HUDEP-2 (cell line): Measurements from ENCODE around the gene CRCP.

Source experiments
- DNase-seq, 76 experiments: peaks; one replicate each; lab custom pipeline; 2025; ENCODE audit not compliant: unreplicated experiment in 76 of 76; lab: John Stamatoyannopoulos, UW

The CRCP gene

DNA sequence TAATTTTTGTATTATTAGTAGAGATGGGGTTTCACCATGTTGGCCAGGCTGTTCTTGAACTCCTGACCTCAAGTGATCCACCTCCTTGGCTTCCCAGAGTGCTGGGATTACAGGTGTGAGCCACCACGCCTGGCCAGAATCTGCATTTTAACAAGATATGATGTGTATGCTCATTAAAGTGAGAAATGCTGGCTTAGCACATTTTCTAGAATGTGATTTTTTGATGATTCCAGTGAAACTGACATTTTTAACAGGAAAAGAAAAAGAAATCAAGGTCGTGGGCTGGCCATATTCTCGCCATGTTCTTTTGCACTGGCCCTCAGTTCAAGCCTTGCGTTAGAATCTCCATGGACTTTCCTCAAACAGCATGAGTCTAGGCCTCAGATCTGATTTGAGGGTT lies 72.3 kb downstream of the CRCP start:
- DNase-seq, result no peak

DNA sequence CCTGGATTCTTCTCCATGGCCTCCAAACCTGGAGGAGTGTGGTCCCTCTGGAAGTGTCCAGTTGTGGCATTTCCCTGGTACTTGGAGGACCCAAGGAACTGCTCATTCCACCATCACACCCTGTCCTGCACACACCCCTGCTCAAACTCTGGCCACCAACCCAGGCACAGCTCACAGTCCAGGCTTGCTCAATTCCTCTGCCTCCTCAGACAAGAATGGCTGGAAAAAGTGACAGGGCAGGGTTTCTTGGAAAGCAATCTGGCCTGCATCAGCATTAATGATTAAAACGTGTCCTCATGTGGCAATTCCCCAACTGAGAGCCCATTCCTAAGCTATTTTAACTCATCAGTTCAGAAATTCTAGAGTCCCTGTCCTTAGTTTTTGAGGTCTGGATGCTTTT lies 73.3 kb downstream of the CRCP start:
- DNase-seq, result no peak

DNA sequence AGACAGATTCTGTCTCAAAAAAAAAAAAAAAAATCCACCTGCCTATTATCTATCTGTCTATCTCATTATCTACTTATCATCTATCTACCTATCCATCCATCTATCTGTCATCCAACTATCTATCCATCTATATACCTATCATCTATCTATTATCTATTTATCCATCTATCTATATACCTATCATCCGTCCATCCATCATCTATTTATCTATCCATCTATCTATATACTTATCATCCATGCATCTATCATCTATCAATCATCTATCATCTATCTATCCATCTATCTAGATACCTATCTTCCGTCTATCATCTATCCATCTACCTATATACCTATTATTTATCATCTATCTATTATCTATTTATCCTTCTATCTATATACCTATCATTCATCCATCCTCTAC lies 74.0 kb downstream of the CRCP start:
- no peak for DNase-seq

DNA sequence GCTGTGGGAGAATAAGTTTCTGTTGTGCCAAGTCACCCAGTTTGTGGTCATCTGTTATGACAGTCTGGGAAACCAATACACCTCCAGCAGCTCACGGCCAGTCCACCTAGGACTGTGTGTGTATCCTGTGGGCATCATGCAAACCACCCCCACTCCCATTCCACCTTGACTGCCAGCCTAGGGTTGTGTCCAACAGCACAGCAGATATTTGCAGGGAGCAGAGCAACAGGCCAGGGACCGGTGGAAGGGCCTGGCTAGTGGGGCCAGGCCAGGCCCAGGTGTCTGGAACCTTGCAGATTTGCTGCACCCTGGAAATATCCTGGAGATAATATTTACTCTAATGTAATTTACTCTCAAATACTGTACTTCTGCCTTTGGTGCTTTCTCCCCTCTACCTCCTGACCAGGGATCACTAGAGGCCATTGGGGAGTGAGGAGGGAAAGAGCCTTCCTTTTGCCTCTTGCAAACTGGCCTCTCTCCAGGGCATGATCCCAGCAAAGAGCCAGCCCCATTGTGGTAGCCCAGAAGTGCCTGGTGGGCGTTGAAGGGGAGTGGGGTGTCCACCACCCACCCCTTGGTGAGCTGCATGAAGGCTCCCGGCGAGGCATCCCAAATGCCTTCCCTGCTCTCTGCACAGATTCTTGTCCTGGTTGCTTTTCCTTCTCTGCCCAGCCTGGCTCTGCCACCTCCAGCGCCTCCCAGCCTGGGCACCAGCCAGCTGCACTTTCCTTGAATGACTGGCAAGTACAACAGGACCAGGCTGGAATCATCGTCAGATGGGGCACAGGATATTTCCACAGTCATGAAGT lies 75.3 kb downstream of the CRCP start:
- DNase-seq, result no peak

DNA sequence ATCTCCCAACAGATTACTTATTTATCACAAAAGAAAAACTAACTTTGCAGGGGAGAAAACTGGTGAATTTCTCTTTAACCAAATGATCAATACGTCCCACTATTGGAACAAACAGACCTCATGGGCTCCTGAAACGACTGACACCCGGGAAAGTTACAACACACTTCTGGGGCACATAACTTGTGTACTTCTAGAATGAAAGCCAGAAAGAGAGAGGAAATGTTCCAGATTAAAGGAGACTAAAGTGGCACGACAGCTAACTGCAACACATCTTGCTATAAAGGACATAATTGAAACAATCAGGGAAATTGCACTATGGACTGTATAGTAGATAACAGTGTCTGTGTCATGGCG lies 75.8 kb downstream of the CRCP start:
- no peak for DNase-seq

DNA sequence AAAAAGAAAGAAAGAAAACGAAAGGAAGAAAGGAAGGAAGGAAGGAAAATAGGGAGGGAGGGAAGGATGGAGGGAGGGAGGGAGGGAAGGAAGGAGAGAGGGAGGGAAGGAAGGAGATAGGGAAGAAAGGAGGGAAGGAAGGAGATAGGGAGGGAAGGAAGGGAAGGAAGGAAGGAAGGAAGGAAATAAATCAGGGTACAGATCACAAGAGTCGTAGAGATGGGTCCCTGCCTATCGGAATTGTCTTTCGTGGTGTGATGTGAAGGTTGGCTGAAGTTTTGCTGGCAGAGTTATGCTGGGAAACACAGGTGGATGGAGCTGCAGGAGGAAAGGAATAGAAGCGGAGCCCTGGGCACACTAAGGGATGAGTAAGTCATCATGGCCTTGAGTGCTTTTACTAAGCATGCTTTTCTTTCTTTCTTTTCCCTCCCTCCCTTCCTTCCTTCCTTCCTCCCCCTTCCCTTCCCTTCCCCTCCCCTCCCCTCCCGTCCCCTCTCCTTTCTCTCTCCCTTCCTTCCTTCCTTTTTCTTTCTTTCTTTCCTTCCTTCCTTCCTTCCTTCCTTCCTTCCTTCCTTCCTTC lies 78.6 kb downstream of the CRCP start:
- DNase-seq, result no peak

DNA sequence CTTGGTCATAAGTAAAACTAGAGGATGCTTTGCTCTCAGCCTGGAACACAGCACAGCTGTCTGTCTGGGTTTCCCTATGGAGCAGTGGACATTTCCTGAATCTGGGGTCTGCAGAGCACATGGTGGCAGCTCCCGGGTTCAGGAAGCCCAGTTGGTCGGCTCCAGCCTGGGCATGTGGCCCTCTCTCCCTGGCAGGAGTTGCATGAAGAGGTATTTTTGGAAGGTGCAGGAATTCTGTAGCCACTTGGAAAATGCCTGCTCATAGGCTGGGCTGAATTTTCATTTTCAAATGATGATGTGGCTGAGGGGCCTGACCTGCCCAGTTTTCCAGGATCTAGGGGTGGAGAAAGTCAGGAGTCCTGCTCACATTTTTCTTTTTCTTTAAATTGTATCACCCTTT lies 83.8 kb downstream of the CRCP start:
- no peak for DNase-seq

DNA sequence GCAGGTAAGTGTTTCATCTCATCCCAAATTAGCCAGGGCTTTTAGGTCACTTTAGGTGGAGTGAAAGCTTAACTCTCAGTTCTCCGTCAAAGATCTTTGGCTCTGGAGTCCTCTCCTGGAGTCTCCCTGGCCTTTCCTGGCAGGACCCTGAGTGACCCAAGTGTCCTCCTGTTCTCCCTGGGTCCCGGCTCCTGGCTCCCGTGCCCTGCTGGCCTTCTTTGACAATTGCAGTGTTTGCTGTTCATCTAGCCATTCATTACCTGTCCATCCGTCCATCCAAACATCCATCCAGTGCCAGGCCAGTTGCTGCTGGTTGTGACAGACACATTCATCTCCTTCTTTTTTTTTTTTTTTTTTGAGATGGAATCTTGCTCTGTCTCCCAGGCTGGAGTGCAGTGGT lies 84.3 kb downstream of the CRCP start:
- no peak for DNase-seq

DNA sequence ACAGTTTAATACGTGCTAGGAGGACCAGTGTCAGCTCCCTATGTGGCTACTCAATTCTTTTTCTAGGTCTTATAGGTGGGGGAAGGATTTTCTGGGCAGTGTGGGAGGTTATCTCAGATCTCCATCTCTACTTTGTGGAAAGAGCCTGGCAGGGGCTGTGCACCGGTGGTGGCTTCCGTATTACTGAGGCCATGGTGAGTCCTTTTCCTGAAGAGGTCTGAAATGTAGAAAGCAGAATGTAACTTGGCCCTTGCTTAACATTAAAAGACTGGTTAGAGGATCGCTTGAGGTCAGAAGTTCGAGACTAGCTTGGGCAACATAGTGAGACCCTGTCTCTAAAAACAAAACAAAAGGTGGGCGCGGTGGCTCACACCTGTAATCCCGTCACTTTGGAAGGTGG lies 87.8 kb downstream of the CRCP start:
- no peak for DNase-seq
